CD4-positive, alpha-beta T cell (primary cell): ENCODE measurements around the gene NCKIPSD. TPM values are rescaled to one million over a fixed set of nuclear protein-coding genes. Genes with fewer than 3 reads are reported as not detected.

Experiments used
- ATAC-seq: fragments of 200-7000 bp; cut with Tn5 transposase; one replicate; pipeline ENCODE4 v1.10.0; 2022; ENCODE audit warnings: mild to moderate bottlenecking; ENCODE audit not compliant: poor library complexity
- CTCF ChIA-PET: fragments of 350-600 bp; sonication (Branson Sonifier 250); formaldehyde crosslinking; loops from one replicate; lab custom pipeline; 2021; ENCODE audit warnings: antibody characterized with exemption, inconsistent platforms; lab: Charles Lee
- POLR2A ChIA-PET: fragments of 350-600 bp; sonication (Branson Sonifier 250); formaldehyde crosslinking; loops from one replicate; lab custom pipeline; 2021; ENCODE audit warnings: antibody characterized with exemption, inconsistent platforms; lab: Charles Lee
- DNase-seq, 14 experiments: peaks; one replicate each; pipeline ENCODE4 v3.0.0-alpha.2; 2013 to 2020; ENCODE audit warnings: mixed read lengths in 2 of 14
- H3K27ac ChIP-seq, 2 donors: one replicate each; pipeline versions ENCODE4 v1.5.1 to v1.7.0; 2013; ENCODE audit warnings: low read length in 2 of 2, low read depth in 1 of 2, mild to moderate bottlenecking in 1 of 2
- H3K27me3 ChIP-seq, 2 experiments: 1 replicate in 1 of 2; 2 replicates in 1 of 2; pipeline versions ENCODE4 v1.6.1 to v1.7.0; 2013; ENCODE audit warnings: low read length in 2 of 2, control low read depth in 1 of 2, mild to moderate bottlenecking in 1 of 2, moderate library complexity in 1 of 2; ENCODE audit not compliant: insufficient read depth in 2 of 2, control insufficient read depth in 1 of 2
- H3K36me3 ChIP-seq: one replicate; pipeline ENCODE4 v1.6.1; 2013; ENCODE audit warnings: low read length, control low read depth; ENCODE audit not compliant: insufficient read depth
- H3K4me1 ChIP-seq: one replicate; pipeline ENCODE4 v1.6.1; 2013; ENCODE audit warnings: low read length, control low read depth; ENCODE audit not compliant: insufficient read depth
- H3K4me3 ChIP-seq: one replicate; pipeline ENCODE4 v1.5.1; 2013; ENCODE audit warnings: mild to moderate bottlenecking, low read length, moderate library complexity
- H3K9me3 ChIP-seq, 2 experiments: 1 replicate in 1 of 2; 2 replicates in 1 of 2; pipeline versions ENCODE4 v1.6.1 to v1.7.0; 2013; ENCODE audit warnings: low read length in 2 of 2, mild to moderate bottlenecking in 2 of 2, control low read depth in 1 of 2, moderate library complexity in 1 of 2; ENCODE audit not compliant: control insufficient read depth in 1 of 2, insufficient read depth in 1 of 2
- H3K27ac Mint-ChIP-seq: one replicate; pipeline ENCODE4 v1.8.0; 2020; ENCODE audit warnings: mixed read lengths
- H3K27me3 Mint-ChIP-seq: one replicate; pipeline ENCODE4 v1.8.0; 2021; ENCODE audit warnings: mixed read lengths
- H3K36me3 Mint-ChIP-seq: one replicate; pipeline ENCODE4 v1.8.0; 2021; ENCODE audit warnings: low read depth, mixed read lengths
- H3K4me1 Mint-ChIP-seq: one replicate; pipeline ENCODE4 v1.8.0; 2021; ENCODE audit warnings: low read depth, mixed read lengths
- H3K4me3 Mint-ChIP-seq: one replicate; pipeline ENCODE4 v1.8.0; 2020; ENCODE audit warnings: mild to moderate bottlenecking, mixed read lengths
- H3K9me3 Mint-ChIP-seq: one replicate; pipeline ENCODE4 v1.8.0; 2020; ENCODE audit warnings: mixed read lengths
- intact Hi-C, 2 experiments: fragments of 100-400 bp; cut with DNase I in 1 of 2; cut with micrococcal nuclease in 1 of 2; formaldehyde crosslinking; loops; one replicate each; pipeline versions ENCODE4 v1.15.1 to v1.9.0; 2023 to 2025; cut with DNase I, micrococcal nuclease
- total RNA-seq, 174 experiments: library from RNA in 2 of 174; stranded (reverse) in 2 of 174; gene quantifications; one replicate each; pipeline ENCODE4 v1.2.3 and lab custom pipeline; 2021 to 2026
- TF ChIP-seq, protein P1 (sequence below): fragments of 200-600 bp; IDR thresholded peaks from one replicate; pipeline ENCODE4 v1.8.0; 2022; ENCODE audit warnings: antibody characterized with exemption, mild to moderate bottlenecking

Gene NCKIPSD
- total RNA-seq, 2 experiments from 2014 or later, result 9.7 to 10.8 TPM

- Mint-ChIP-seq H3K27me3 (no peaks in the 10 kb centered on the region), H3K27ac (peak within 1 kb of the TSS; percentile 88), H3K4me1 (peaks cover 43% of the 10 kb centered on the region), H3K4me3 (peak within 1 kb of the TSS; percentile 96), H3K9me3 (no peaks in the 10 kb centered on the region), H3K36me3 (peaks cover 41% of the 10 kb centered on the region)
- peak; percentile 97 to 99 (median 98) for DNase-seq
- Histone ChIP-seq H3K36me3 (peaks cover 25% of the 10 kb centered on the region), H3K27me3 (no peaks in the 10 kb centered on the region), H3K4me3 (peak within 1 kb of the TSS; percentile 89), H3K27ac (peak within 1 kb of the TSS; percentile 77 to 88), H3K4me1 (peaks cover 38% of the 10 kb centered on the region), H3K9me3 (no peaks in the 10 kb centered on the region)
- intact Hi-C loops, result loop anchor here (1.0 to 5.0 kb wide), 7 partner anchors 32 to 450 kb away; partner anchors contain the start of genes CCDC71 (in 1 of the 2), IMPDH2 (in 1 of the 2), NCKIPSD (in 1 of the 2) and PFKFB4 (in 1 of the 2)
- CTCF ChIA-PET, result interaction anchor here (0.7 to 1.6 kb wide), 6 partner anchors 23 to 304 kb away, joined by 3 to 5 read pairs (median 4); partner anchors contain the start of genes NCKIPSD and NDUFAF3
- ATAC-seq, result peak; percentile 99
- TF ChIP-seq, protein P1, sequence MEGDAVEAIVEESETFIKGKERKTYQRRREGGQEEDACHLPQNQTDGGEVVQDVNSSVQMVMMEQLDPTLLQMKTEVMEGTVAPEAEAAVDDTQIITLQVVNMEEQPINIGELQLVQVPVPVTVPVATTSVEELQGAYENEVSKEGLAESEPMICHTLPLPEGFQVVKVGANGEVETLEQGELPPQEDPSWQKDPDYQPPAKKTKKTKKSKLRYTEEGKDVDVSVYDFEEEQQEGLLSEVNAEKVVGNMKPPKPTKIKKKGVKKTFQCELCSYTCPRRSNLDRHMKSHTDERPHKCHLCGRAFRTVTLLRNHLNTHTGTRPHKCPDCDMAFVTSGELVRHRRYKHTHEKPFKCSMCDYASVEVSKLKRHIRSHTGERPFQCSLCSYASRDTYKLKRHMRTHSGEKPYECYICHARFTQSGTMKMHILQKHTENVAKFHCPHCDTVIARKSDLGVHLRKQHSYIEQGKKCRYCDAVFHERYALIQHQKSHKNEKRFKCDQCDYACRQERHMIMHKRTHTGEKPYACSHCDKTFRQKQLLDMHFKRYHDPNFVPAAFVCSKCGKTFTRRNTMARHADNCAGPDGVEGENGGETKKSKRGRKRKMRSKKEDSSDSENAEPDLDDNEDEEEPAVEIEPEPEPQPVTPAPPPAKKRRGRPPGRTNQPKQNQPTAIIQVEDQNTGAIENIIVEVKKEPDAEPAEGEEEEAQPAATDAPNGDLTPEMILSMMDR, result no peak
- POLR2A ChIA-PET, result interaction anchor here (0.6 to 2.8 kb wide), 28 partner anchors 9 to 892 kb away, joined by 3 to 20 read pairs (median 4); partner anchors contain the start of genes ARIH2, CCDC51, CELSR3 and DAG1
Measured at GRCh38 chr3:48716982-48717746, 31.4 kb upstream of the NCKIPSD start, which contains the start of gene IP6K2. TSS of gene IP6K2 (minus strand) at chr3:48717221. CDS start at chr3:48695291, 21,930 bp downstream.

DNA sequence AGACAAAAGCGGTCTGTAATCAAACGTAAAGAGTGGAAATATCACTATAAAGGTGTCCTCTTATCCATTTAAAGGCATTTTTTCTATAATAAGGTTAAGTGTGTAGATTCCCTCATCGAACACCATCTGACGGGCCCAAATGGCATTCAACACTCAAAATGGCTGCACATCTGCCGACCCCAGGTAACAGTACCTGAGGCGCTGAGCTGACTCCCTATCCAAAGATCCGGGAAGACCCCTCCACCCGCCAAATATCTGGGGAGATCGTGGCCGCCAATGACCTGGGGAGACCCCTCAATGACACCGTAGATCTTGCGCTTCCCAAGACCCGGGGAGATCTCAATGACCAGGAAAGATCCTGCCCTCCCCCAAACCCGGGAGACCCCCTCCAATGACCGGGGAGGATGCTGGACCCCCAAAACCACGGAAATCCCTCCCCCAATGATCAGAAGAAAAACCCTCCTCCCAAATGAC, 30.8 kb upstream of the NCKIPSD start:
- TF ChIP-seq, protein P1, result no peak
- no peaks in the 10 kb centered on the region for H3K27me3 ChIP-seq
- H3K27ac Mint-ChIP-seq, result peak overlapping the region; percentile 88
- peak overlapping the region; percentile 96 for H3K4me3 Mint-ChIP-seq
- CTCF ChIA-PET, result interaction anchor here (0.7 to 1.4 kb wide), 8 partner anchors 19 to 305 kb away, joined by 3 to 5 read pairs (median 4); partner anchors contain the start of genes ARIH2, NCKIPSD and NDUFAF3
- no peaks in the 10 kb centered on the region for H3K9me3 Mint-ChIP-seq
- peak overlapping the region; percentile 77 to 88 for H3K27ac ChIP-seq
- peaks cover 48% of the 10 kb centered on the region for H3K4me1 Mint-ChIP-seq
- peaks cover 46% of the 10 kb centered on the region for H3K36me3 Mint-ChIP-seq
- DNase-seq, result peak; percentile 4 to 62 (median 14)
- no peaks in the 10 kb centered on the region for H3K27me3 Mint-ChIP-seq
- intact Hi-C loops, result loop anchor here (2.0 to 5.0 kb wide), 6 partner anchors 32 to 450 kb away; partner anchors contain the start of genes CCDC71 (in 1 of the 2), IMPDH2 (in 1 of the 2), NCKIPSD (in 1 of the 2) and PFKFB4 (in 1 of the 2)
- H3K36me3 ChIP-seq, result peaks cover 30% of the 10 kb centered on the region
- no peaks in the 10 kb centered on the region for H3K9me3 ChIP-seq
- ATAC-seq, result peak; percentile 15
- H3K4me3 ChIP-seq, result peak overlapping the region; percentile 89
- peaks cover 43% of the 10 kb centered on the region for H3K4me1 ChIP-seq
- POLR2A ChIA-PET, result interaction anchor here (0.6 to 2.8 kb wide), 28 partner anchors 8 to 1822 kb away, joined by 3 to 20 read pairs (median 4); partner anchors contain the start of genes ARIH2, CCDC51, CELSR3 and DAG1

- H3K9me3 ChIP-seq, result no peaks in the 10 kb centered on the region
- intact Hi-C loops, result loop anchor here in 1 of 2 experiments (5.0 kb wide), 3 partner anchors 158 to 312 kb away; partner anchors contain the start of genes IMPDH2 and PFKFB4
- Mint-ChIP-seq H3K36me3 (peaks cover 59% of the 10 kb centered on the region), H3K4me3 (peak overlapping the region; percentile 96), H3K27me3 (no peaks in the 10 kb centered on the region), H3K9me3 (no peaks in the 10 kb centered on the region), H3K27ac (peak overlapping the region; percentile 88), H3K4me1 (peaks cover 59% of the 10 kb centered on the region)
- CTCF ChIA-PET, result interaction anchor here (1.0 to 1.4 kb wide), 3 partner anchors 25 to 203 kb away, joined by 4 to 5 read pairs (median 4); partner anchors contain the start of genes ARIH2 and NCKIPSD
- no peak for DNase-seq
- H3K4me3 ChIP-seq, result peak overlapping the region; percentile 89
- no peak overlapping the region for H3K27ac ChIP-seq
- POLR2A ChIA-PET, result interaction anchor here (2.8 kb wide), 1 partner anchor 183 kb away, joined by 12 read pairs; the partner anchor contains the start of gene SLC25A20
- H3K36me3 ChIP-seq, result peaks cover 40% of the 10 kb centered on the region
- no peak for ATAC-seq
- TF ChIP-seq, protein P1, result no peak
- H3K27me3 ChIP-seq, result no peaks in the 10 kb centered on the region
- peaks cover 50% of the 10 kb centered on the region for H3K4me1 ChIP-seq
Measured at GRCh38 chr3:48715174-48715800, 29.6 kb upstream of the NCKIPSD start.
